HG03064 (cell line): ENCODE measurements around the gene CALHM3.
"Not testable (repeated sequence)": the region's sequence is repeated elsewhere in the genome, so short reads cannot be mapped to it uniquely, and the experiment has no call there.

ENCODE experiments used
- ATAC-seq: cut with Tn5 transposase; IDR thresholded peaks from one replicate; pipeline ENCODE4 v1.9.1; 2021; ENCODE audit warnings: low read depth; ENCODE audit not compliant: unreplicated experiment

Gene CALHM3

GRCh38 chr10:103503777-103504176, 24.7 kb upstream of the CALHM3 start:
- ATAC-seq = not testable (repeated sequence)

- no peak for ATAC-seq
Observed at GRCh38 chr10:103502849-103503660, 24.0 kb upstream of the CALHM3 start.

GRCh38 chr10:103501186-103501585, 22.1 kb upstream of the CALHM3 start:
- ATAC-seq = no peak

GRCh38 chr10:103500481-103500880, 21.4 kb upstream of the CALHM3 start:
- ATAC-seq = no peak

- ATAC-seq = no peak
Observed at GRCh38 chr10:103499881-103500280, 20.8 kb upstream of the CALHM3 start.

GRCh38 chr10:103498936-103499638, 20.0 kb upstream of the CALHM3 start:
- ATAC-seq = no peak

GRCh38 chr10:103497161-103497915, 18.3 kb upstream of the CALHM3 start:
- ATAC-seq = no peak

- ATAC-seq = no peak
Observed at GRCh38 chr10:103495321-103495720, 16.3 kb upstream of the CALHM3 start.

GRCh38 chr10:103493916-103494877, 15.2 kb upstream of the CALHM3 start:
- no peak for ATAC-seq

- ATAC-seq = no peak
Observed at GRCh38 chr10:103493362-103493915, 14.4 kb upstream of the CALHM3 start, which contains the start of gene NEURL1. Gene NEURL1 (plus strand): TSS chr10:103493705. CDS start chr10:103494388, 683 bp downstream.

GRCh38 chr10:103492655-103493261, 13.7 kb upstream of the CALHM3 start:
- ATAC-seq = no peak

GRCh38 chr10:103491729-103492364, 12.8 kb upstream of the CALHM3 start:
- no peak for ATAC-seq

GRCh38 chr10:103490986-103491314, 11.9 kb upstream of the CALHM3 start:
- no peak for ATAC-seq

GRCh38 chr10:103487410-103487708, 8.3 kb upstream of the CALHM3 start:
- no peak for ATAC-seq

GRCh38 chr10:103486635-103487409, 7.8 kb upstream of the CALHM3 start:
- not testable (repeated sequence) for ATAC-seq

- no peak for ATAC-seq
Observed at GRCh38 chr10:103481974-103482531, 3.0 kb upstream of the CALHM3 start.

GRCh38 chr10:103480521-103480920, 1.5 kb upstream of the CALHM3 start:
- ATAC-seq = no peak

GRCh38 chr10:103478671-103479070, 369 bp downstream of the CALHM3 start:
- ATAC-seq = no peak
